Lower leg skin (tissue), 4 donors: Measurements from ENCODE around the gene PCDHAC2. TPM values are rescaled to one million over a fixed set of nuclear protein-coding genes. Genes with fewer than 3 reads are reported as not detected.

ENCODE experiments used
- DNase-seq, 2 donors: peaks; one replicate each; pipeline ENCODE4 v3.0.0-alpha.2; 2019; ENCODE audit warnings: low spot score in 2 of 2
- H3K4me3 ChIP-seq: fragments of 200-600 bp; sonication (generic); 2 replicates; pipeline ENCODE4 v1.5.1; 2017; ENCODE audit warnings: mild to moderate bottlenecking, low read depth; ENCODE audit not compliant: poor library complexity, severe bottlenecking
- POLR2A ChIP-seq, 2 donors: fragments of 450-650 bp; IDR thresholded peaks; one replicate each; pipeline ENCODE4 v1.6.1; 2016 to 2017; ENCODE audit warnings: antibody characterized with exemption in 2 of 2, mild to moderate bottlenecking in 1 of 2, moderate library complexity in 1 of 2
- WGBS, 2 donors: methylation state at CpG; one replicate each; pipeline ENCODE4 v1.1.5; 2018; 5-methylcytosine and 5-hydroxymethylcytosine counted together
- intact Hi-C: fragments of 100-400 bp; cut with DNase I; formaldehyde crosslinking; loops from one replicate; pipeline ENCODE4 v1.15.0; 2023; ENCODE audit warnings: low total_unique reads
- total RNA-seq, 4 donors: library from RNA; depleted of rRNA; stranded (reverse); fragments of >200 nt; gene quantifications; one replicate each; pipeline ENCODE4 v1.1.0, GENCODE V29; 2016
- TF ChIP-seq, protein P1 (sequence below), 3 donors: fragments of 450-650 bp; IDR thresholded peaks; one replicate each; pipeline ENCODE4 v1.5.1; 2016; ENCODE audit warnings: antibody characterized with exemption in 3 of 3, mild to moderate bottlenecking in 3 of 3, moderate library complexity in 2 of 3

Gene PCDHAC2, protein sequence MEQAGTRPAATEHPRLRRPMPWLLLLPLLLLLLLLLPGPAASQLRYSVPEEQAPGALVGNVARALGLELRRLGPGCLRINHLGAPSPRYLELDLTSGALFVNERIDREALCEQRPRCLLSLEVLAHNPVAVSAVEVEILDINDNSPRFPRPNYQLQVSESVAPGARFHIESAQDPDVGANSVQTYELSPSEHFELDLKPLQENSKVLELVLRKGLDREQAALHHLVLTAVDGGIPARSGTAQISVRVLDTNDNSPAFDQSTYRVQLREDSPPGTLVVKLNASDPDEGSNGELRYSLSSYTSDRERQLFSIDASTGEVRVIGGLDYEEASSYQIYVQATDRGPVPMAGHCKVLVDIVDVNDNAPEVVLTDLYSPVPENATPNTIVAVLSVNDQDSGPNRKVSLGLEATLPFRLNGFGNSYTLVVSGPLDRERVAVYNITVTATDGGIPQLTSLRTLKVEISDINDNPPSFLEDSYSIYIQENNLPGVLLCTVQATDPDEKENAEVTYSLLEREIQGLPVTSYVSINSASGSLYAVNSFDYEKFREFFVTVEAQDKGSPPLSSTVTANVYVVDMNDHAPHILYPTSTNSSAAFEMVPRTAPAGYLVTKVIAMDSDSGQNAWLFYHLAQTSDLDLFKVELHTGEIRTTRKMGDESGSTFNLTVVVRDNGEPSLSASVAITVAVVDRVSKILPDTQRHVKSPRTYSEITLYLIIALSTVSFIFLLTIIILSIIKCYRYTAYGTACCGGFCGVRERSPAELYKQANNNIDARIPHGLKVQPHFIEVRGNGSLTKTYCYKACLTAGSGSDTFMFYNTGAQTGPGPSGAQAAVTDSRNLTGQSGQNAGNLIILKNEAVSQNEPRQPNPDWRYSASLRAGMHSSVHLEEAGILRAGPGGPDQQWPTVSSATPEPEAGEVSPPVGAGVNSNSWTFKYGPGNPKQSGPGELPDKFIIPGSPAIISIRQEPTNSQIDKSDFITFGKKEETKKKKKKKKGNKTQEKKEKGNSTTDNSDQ
- under 1 TPM in 3 of 4 donors, not detected in 1; 0.21 to 0.29 (median 0.27) TPM for total RNA-seq

DNA sequence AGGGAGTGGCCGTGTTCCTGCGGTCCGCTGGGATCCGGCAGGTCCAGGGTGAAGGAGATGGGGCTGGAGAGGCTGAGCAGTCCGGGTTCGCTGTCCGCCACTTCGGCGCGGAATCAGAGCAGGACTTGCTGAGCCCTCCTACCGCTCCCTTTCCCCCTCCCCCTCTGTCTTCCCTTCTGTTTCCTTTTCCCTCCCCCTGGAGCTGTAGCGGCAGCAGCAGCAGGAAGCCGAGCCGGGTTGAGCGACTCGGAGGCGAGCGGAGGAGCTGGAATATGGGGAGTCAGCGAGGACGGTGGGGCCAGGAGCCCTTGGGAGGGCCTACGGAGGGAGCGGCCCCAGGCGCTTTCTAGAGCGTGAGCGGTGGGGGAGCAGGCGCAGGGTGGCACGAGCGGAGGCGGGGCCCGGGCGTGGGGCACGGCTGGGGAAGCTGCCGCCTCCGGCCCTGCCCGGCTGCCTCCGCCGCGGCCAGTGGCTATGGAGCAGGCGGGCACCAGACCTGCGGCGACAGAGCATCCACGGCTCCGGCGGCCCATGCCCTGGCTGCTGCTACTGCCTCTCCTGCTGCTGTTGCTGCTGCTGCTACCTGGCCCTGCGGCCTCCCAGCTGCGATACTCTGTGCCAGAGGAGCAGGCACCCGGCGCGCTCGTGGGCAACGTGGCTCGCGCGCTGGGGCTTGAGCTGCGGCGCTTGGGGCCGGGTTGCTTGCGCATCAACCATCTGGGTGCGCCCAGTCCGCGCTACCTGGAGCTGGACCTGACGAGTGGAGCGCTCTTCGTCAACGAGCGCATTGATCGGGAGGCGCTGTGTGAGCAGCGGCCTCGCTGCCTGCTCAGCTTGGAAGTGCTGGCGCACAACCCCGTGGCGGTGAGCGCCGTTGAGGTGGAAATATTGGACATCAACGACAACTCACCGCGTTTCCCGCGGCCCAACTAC, at the start of gene PCDHAC2:
Gene PCDHAC2 (plus strand): TSS at position 184 of the 933 bp plus-strand sequence. CDS start 291 bp downstream, at position 475.
- TF ChIP-seq POLR2A (IDR thresholded peaks at IDR 0.05) = no peak
- TF ChIP-seq, protein P1, sequence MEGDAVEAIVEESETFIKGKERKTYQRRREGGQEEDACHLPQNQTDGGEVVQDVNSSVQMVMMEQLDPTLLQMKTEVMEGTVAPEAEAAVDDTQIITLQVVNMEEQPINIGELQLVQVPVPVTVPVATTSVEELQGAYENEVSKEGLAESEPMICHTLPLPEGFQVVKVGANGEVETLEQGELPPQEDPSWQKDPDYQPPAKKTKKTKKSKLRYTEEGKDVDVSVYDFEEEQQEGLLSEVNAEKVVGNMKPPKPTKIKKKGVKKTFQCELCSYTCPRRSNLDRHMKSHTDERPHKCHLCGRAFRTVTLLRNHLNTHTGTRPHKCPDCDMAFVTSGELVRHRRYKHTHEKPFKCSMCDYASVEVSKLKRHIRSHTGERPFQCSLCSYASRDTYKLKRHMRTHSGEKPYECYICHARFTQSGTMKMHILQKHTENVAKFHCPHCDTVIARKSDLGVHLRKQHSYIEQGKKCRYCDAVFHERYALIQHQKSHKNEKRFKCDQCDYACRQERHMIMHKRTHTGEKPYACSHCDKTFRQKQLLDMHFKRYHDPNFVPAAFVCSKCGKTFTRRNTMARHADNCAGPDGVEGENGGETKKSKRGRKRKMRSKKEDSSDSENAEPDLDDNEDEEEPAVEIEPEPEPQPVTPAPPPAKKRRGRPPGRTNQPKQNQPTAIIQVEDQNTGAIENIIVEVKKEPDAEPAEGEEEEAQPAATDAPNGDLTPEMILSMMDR (IDR thresholded peaks at IDR 0.05) = no peak
- intact Hi-C loops = no loop called here
- peak within 1 kb of the TSS; percentile 14 for H3K4me3 ChIP-seq
- no peak for DNase-seq
- 1 to 2% methylated on average over 53 to 76 of the region's 80 CpGs for WGBS, 2 donors

DNA sequence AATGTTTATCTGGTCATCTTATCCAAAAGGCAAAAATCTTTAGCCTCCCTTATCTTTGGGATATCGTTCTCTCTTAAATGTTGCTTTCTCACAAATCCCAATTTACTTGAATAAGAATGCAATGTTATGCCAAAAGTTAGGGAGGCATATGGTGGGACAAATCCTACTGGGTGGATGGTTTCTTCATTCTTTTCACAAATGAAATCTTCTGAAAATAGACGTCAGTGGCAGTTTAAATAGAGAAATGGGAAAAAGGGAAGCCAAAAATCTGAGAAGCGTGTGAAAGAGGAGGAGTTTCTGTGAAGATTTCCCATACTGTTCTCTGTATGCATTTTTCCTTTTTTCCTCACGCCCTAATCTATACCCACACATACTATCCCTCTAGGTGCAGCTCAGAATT, 42.7 kb upstream of the PCDHAC2 start:
- intact Hi-C loops = no loop called here
- WGBS, 2 donors = 61 to 70% methylated on average over 4 of the region's 4 CpGs
- no peak overlapping the region for H3K4me3 ChIP-seq
- no peak for DNase-seq
- no peak for TF ChIP-seq POLR2A (IDR thresholded peaks at IDR 0.05)
- TF ChIP-seq, protein P1 (IDR thresholded peaks at IDR 0.05) = no peak

DNA sequence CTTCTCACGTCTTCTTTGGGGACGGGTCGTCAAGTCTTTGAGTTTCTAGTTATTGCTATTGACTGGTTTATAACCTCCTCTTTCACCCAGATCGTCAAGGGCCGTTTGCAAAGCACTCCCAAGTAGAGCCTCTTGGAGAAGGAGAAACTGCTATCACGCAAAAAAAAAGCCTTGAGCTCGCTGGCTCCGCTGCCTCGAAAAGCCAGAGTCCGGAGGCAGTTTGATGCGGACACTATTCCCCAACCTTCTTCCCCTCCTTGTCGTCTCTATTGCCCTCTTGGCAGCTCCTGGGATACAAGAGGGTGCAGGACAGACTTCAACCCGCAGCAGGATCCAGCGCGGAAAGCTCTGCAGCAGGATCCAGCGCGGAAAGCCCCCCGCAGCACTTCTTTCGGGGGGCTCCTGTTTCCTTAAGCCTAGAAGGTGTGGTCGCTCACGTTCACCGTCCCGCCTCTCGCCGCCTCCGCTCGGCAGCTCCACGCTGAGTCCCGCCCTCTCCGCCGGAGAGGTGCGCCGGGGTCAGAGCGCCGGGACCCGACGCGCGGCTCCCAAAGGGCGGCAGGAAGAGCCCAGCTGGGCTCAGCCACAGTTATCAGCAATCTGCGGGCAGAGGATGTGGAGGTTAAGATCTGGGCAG, 40.4 kb upstream of the PCDHAC2 start, which contains the start of gene PCDHAC1:
Gene PCDHAC1 (plus strand): TSS at position 494 of the 637 bp plus-strand sequence. CDS start 594 bp downstream, outside the sequence.
- no peak for TF ChIP-seq POLR2A (IDR thresholded peaks at IDR 0.05)
- TF ChIP-seq, protein P1 (IDR thresholded peaks at IDR 0.05) = no peak
- DNase-seq = no peak
- H3K4me3 ChIP-seq = peak within 1 kb of the TSS; percentile 26
- intact Hi-C loops = no loop called here
- 2 to 4% methylated on average over 25 to 40 of the region's 41 CpGs for WGBS, 2 donors

DNA sequence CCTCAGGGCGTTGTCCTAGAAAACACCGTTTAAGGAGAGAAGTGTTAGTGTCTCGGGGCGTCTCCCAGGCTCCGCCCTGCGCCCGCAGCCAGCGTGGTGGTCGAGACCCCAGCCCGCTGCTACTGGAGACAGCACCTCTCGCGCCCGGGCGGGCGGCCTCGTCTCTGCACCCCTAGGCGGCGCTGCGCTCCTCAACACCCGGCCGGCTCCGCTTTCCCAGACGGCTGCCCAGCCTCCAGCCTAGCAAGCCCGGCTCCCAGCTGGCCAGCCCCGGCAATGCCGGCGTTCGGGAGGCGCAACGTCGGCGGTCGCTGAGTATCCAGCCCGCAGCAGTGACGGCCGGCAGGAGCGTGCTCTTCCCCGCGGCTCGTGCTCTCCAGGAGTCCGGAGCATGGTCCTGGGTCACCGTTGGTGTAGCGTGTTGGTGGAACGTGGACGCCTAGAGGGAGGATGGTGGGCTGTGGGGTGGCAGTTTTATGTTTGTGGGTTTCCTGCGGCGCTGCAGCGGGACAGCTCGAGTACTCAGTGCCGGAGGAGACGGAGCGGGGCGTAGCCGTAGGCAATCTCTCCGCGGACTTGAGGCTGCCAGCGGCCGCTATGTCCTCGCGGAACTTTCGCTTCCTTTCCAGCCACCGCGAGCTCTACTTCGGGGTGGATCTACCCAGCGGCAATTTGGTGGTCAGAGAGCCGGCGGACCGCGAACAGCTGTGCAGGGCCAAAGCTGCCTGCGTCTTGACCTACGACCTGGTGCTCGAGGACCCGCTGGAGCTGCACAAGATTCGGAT, 39.6 kb upstream of the PCDHAC2 start:
- 0 to 2% methylated on average over 42 to 51 of the region's 74 CpGs for WGBS, 2 donors
- intact Hi-C loops = no loop called here
- H3K4me3 ChIP-seq = peak overlapping the region; percentile 26
- peak; percentile 19 to 93 for DNase-seq
- TF ChIP-seq, protein P1 (IDR thresholded peaks at IDR 0.05) = no peak
- no peak for TF ChIP-seq POLR2A (IDR thresholded peaks at IDR 0.05)
